HG02763 (cell line): Measurements from ENCODE around the gene SIGLEC11.
"Not testable (repeated sequence)": the region's sequence is repeated elsewhere in the genome, so short reads cannot be mapped to it uniquely, and the experiment has no call there.

Experiments used
- ATAC-seq: cut with Tn5 transposase; IDR thresholded peaks from one replicate; pipeline ENCODE4 v1.9.1; 2021; ENCODE audit warnings: mild to moderate bottlenecking, moderate library complexity; ENCODE audit not compliant: unreplicated experiment

The SIGLEC11 gene, protein sequence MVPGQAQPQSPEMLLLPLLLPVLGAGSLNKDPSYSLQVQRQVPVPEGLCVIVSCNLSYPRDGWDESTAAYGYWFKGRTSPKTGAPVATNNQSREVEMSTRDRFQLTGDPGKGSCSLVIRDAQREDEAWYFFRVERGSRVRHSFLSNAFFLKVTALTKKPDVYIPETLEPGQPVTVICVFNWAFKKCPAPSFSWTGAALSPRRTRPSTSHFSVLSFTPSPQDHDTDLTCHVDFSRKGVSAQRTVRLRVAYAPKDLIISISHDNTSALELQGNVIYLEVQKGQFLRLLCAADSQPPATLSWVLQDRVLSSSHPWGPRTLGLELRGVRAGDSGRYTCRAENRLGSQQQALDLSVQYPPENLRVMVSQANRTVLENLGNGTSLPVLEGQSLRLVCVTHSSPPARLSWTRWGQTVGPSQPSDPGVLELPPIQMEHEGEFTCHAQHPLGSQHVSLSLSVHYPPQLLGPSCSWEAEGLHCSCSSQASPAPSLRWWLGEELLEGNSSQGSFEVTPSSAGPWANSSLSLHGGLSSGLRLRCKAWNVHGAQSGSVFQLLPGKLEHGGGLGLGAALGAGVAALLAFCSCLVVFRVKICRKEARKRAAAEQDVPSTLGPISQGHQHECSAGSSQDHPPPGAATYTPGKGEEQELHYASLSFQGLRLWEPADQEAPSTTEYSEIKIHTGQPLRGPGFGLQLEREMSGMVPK

DNA sequence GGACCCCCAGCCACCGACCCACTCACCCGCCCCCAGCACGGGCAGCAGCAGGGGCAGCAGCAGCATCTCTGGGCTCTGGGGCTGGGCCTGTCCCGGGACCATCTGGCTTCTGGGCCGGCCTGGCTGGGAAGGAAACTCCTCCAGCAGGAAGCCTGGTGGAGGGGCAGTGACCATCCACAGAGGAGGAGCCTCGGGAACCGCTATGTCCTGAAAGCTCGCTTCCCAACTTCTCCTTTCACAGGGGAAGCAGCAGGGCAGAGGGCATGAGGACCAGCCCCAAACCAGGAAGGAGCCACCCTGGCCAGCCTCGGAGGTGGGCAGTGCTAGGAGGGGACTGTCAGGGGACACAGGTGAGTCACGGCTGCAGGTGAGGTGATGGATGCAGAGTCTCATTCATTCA is at the start of gene SIGLEC11:
SIGLEC11 (minus strand) TSS at position 193 of the 400 bp plus-strand sequence; CDS start at position 102, 91 bp downstream.
- ATAC-seq: not testable (repeated sequence)

DNA sequence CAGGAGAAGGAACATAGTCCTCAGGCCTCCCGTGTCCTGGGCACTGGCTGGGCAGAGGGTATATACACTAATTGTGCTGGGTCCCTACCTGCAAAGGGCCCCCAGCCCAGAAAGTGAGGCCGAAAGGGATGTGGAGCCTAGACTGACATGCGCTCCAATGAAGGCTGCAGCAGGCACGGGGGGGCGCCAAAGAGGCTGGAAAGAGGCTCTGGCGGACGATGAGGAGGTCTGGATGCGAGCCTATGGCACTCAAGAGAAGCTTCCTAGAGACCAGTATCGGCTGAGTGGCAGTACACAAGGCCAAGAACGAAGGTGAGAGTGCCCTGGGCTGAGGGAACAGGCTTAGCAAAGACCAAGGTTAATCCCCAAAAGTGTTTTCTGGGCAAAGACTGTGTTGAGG is 47.6 kb upstream of the SIGLEC11 start:
- no peak for ATAC-seq

DNA sequence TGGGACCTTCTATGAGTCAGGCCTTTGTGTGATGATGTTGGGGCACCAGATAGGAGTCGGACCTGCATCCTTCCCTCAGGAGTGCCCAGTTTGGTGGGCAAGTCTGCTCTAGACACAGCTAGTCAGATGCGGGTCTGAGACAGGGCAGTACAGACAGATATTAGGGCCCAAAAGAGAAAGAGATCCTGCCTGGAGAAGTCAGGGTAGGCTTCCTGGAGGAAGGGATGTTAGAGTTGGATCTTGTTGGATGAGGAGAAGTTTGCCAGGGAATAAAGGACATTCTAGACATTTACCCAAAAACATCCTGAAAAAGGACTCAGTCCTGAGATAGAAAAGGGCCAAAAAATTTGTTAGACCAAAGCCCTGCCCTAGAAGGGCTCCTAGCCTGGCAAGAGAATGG is 47.0 kb upstream of the SIGLEC11 start:
- ATAC-seq: no peak

DNA sequence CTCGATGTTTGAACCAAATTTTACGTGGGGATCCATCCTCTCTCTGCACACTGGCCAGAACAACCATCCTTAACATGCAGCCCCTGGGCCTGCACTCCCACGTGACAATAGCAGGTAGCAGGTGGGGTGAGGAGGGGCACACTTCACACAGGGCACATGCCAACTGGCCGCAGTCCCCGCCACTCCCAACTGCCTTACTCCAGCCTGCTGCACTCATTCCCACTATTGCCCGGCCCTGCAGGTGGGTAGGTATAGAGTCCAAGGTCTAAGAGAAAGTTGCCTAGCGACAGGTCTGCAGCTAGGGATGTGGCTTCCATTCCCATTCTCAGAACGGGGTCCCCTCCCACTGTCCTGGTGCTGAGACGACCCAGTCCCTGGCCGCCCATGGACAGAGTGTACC is 46.2 kb upstream of the SIGLEC11 start:
- no peak for ATAC-seq

DNA sequence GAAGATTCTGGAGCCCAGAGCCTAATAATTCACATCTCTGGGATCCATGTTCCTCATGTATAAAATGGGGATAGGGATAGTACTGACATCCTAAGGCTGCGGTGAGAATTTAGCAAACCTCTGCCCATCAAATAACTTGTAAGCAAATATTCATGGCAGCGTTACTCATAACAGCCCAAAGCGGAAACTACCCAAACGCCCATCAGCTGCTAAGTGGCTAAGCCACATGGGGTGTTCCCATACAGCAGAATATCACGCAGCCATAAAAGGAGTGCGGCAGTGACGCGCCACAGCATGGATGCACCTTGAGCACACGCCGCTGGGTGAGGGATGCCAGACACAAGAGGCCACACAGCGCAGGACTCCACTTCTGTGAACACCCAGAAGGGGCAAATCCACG is 44.5 kb upstream of the SIGLEC11 start:
- ATAC-seq: no peak

DNA sequence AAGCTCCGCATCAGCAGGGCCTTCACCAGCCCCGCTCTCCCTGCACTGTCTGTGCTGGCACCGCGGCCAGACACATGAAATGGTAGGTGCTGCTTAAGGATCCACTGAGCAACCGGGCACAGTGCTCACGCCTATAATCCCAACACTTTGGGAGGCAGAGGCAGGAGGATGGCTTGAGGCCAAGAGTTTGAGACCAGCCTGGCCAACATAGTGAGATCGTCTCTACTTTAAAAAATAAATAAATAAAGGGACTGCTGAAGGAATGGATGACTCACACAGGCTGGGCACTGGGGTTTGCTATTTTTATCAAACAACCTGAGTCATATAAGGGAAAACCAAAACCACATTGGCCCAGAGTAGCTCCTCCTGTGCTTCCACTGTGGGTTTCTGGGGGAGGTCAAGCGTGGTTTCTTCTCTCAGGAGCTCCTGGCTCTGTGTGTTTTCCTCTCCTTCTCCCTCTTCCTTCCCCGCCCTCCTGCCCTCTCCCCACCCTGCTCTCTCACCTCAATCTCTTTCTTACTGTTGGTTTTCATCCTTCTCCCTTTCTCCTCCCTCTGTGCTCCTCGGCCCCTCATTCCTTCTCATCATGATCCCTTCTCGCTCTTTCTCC is 42.9 kb upstream of the SIGLEC11 start:
- no peak for ATAC-seq

DNA sequence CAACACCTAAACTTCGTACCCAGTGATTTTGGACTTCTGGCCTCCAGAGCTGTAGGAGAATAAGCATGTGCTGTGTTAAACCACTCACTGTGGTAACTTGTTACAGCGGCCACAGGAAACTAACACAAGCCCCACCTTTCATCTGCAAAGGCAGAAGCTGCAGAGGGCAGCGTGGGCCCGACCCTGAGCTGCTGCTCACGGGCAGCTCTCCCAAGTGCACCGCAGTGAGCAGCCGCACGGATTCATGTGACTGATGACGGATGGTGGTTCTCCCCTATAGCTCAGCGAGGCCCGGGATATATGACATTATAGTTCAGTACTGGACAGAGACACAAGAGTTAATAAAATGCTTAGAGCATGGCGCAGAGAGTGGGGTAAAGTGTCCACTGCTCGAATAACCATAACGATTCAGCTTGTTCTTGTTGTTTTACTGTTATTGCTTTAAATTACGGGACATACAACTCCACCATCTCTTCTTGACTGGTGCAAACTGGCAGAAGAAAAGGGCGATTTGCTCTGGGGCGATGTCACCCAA is 42.3 kb upstream of the SIGLEC11 start:
- ATAC-seq: no peak

DNA sequence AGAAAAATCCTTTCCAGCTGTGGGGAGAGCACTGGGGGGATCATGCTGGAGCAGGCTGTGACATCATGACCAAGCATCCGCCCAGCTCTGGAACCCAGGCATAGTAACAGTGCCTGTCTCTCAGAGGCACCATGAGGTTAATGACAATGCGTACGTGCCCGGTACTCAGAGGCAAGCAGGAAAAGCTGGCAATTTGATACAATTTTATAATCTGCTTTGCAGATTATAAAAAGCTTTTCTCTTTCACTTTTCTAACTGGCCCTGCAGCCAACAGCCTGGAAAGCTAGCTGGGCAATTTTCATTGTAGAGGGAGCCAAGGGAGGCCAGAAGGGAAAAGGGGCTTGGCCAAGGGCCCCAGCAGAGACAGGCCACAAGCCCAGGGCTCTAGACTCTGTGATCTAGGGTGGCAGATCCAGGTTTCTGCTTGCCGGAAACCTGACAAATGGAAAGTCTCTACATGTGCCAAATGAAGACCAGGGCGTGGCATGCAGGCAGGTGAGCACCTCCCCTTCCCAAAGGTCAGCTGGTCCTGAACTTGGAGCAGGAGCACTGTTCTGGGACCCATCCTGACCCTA is 41.5 kb upstream of the SIGLEC11 start:
- no peak for ATAC-seq

- no peak for ATAC-seq
These were observed 40.8 kb upstream of the SIGLEC11 start for GRCh38 chr19:50001775-50002174.

DNA sequence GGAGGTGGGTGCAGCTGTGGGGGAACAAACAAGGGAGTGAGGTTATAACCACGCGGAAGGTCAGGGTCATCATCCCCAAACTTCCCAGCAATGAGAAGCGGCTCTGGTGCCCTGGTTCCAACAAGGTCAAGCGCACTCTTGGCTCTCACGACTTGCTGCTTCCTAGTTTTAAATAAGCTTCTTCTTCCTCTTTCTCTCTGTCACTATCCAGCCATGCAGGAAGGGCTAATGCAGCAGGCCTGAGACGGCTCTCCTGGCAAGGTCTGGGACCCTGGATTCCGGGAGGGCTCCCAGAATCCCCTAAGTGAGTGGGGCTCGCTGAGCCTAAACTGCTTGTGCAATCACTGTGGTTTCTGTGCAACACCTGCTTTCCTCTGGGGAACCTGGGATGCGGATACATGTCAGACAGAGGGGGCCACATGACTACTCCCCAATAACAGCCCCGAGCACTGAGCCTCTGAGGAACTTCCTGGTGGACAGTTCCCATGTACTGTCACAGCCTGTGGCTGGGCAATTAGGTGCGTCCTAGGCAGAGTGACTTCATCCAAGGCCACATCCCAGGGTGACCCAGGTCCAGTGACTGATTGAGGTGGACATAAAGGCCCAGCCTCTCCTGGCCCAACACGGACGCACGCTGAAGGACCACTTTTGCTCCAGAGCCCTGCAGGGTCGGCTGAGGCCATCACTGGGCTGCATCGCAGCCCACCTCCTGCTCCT is 40.0 kb upstream of the SIGLEC11 start:
- ATAC-seq: no peak

GRCh38 chr19:50000038-50000840 is 39.3 kb upstream of the SIGLEC11 start:
- ATAC-seq: no peak

- no peak for ATAC-seq
These were observed 38.5 kb upstream of the SIGLEC11 start for GRCh38 chr19:49999371-50000010.

GRCh38 chr19:49997709-49998108 is 36.7 kb upstream of the SIGLEC11 start:
- ATAC-seq: no peak

DNA sequence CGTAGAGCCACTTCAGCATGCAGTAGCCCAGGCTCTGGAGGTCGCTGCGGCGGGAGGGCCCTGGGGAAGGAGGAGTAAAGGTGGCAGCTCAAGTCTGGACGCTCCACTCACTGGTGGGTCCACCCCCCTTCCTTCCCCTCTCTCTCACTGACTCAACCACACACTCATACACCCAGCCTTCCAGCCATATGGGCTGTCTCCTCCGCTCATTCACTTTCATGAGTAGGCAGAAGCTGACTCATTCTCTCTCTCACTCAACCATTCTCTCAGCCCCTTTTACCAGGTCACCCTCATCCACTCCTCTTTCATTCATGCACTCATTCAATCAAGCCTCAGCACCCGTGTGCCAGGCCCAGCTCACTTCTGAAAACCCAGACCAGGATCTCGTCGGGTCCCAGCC is 27.5 kb upstream of the SIGLEC11 start:
- no peak for ATAC-seq

- no peak for ATAC-seq
These were observed 27.0 kb upstream of the SIGLEC11 start for GRCh38 chr19:49988007-49988406.

DNA sequence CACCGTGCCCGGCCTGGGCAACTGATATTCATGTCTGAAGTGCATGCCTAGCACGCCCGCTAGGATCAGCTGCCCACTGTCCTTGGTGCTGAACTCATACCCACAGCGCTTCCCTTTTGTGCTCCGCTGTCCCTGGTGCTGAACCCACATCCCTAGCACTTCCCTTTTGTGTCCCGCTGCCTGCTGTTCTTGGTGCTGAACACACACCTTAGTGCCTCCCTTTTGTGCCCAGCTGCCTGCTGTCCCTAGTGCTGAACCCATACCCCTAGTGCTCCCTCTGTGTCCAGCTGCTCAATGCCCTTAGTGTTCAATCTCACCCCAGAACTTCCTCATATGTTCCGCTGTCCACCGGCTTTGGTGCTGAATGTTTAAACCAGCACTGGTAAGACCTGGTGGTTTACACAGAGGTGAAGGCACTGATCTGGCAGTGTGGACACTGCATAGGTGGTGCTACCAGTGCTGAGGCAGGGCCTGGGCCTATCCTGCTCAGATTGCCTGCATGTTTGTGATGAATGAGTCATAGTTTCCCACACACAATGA is 26.3 kb upstream of the SIGLEC11 start:
- ATAC-seq: no peak

- ATAC-seq: no peak
These were observed 25.4 kb upstream of the SIGLEC11 start for GRCh38 chr19:49986354-49986753.

DNA sequence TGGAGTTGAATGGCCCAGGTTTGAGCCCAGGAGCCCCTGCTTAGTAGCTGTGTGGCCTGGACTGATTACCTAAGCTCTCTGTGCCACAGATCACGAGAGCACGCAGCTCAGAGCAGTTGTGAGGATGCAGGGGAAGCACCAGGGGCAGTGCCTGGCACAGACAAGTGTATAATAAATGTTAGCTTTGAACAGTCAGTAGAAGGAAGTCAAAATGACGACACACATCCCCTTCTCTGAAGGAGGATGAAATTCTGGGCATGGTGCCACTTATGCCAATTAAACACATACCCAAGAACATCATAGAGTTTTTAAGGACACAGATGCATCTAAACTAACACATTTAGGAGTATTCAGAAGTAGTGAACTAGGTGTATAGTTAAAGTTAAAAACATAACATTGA is 24.9 kb upstream of the SIGLEC11 start:
- no peak for ATAC-seq

GRCh38 chr19:49984491-49984890 is 23.5 kb upstream of the SIGLEC11 start:
- ATAC-seq: no peak
